ENCODE results near the gene PLCB4.

Gene PLCB4

GRCh38 chr20:9102456-9102855, 33.6 kb downstream of the PLCB4 start:
- H3K9ac ChIP-seq (ENCODE audit: low read depth, low read length), result no peak overlapping the region
- H3K9me3 ChIP-seq (ENCODE audit: control insufficient read depth, insufficient read depth, low read length), result no peaks in the 10 kb centered on the region
- no peak overlapping the region for H3K27ac ChIP-seq (ENCODE audit: low read depth, low read length)
- H3K36me3 ChIP-seq (ENCODE audit: control insufficient read depth, insufficient read depth, low read length), result no peaks in the 10 kb centered on the region
- no peaks in the 10 kb centered on the region for H3K4me1 ChIP-seq (ENCODE audit: control insufficient read depth, insufficient read depth, low read length)
- H3K4me3 ChIP-seq (ENCODE audit: low read depth, low read length), result no peak overlapping the region
- H3K27me3 ChIP-seq (ENCODE audit: control insufficient read depth, insufficient read depth, low read length), result no peaks in the 10 kb centered on the region

- H3K4me3 ChIP-seq (ENCODE audit: low read depth, low read length), result no peak overlapping the region
- no peaks in the 10 kb centered on the region for H3K9me3 ChIP-seq (ENCODE audit: control insufficient read depth, insufficient read depth, low read length)
- H3K9ac ChIP-seq (ENCODE audit: low read depth, low read length), result no peak overlapping the region
- no peaks in the 10 kb centered on the region for H3K27me3 ChIP-seq (ENCODE audit: control insufficient read depth, insufficient read depth, low read length)
- no peaks in the 10 kb centered on the region for H3K4me1 ChIP-seq (ENCODE audit: control insufficient read depth, insufficient read depth, low read length)
- no peak overlapping the region for H3K27ac ChIP-seq (ENCODE audit: low read depth, low read length)
- no peaks in the 10 kb centered on the region for H3K36me3 ChIP-seq (ENCODE audit: control insufficient read depth, insufficient read depth, low read length)
These were observed 35.1 kb downstream of the PLCB4 start for GRCh38 chr20:9103955-9104354.

- Histone ChIP-seq H3K36me3 (ENCODE audit: control insufficient read depth, insufficient read depth, low read length) (no peaks in the 10 kb centered on the region), H3K9ac (ENCODE audit: low read depth, low read length) (no peak overlapping the region), H3K27me3 (ENCODE audit: control insufficient read depth, insufficient read depth, low read length) (no peaks in the 10 kb centered on the region), H3K4me3 (ENCODE audit: low read depth, low read length) (no peak overlapping the region), H3K9me3 (ENCODE audit: control insufficient read depth, insufficient read depth, low read length) (no peaks in the 10 kb centered on the region), H3K27ac (ENCODE audit: low read depth, low read length) (no peak overlapping the region), H3K4me1 (ENCODE audit: control insufficient read depth, insufficient read depth, low read length) (no peaks in the 10 kb centered on the region)
These were observed 39.4 kb downstream of the PLCB4 start for GRCh38 chr20:9108260-9108659.

- Histone ChIP-seq H3K9me3 (ENCODE audit: control insufficient read depth, insufficient read depth, low read length) (no peaks in the 10 kb centered on the region), H3K4me1 (ENCODE audit: control insufficient read depth, insufficient read depth, low read length) (0 out of 2 replicates have a peak, but pooled peaks cover 4% of the 10 kb centered on the region), H3K36me3 (ENCODE audit: control insufficient read depth, insufficient read depth, low read length) (no peaks in the 10 kb centered on the region), H3K4me3 (ENCODE audit: low read depth, low read length) (no peak overlapping the region), H3K27me3 (ENCODE audit: control insufficient read depth, insufficient read depth, low read length) (no peaks in the 10 kb centered on the region), H3K27ac (ENCODE audit: low read depth, low read length) (no peak overlapping the region), H3K9ac (ENCODE audit: low read depth, low read length) (no peak overlapping the region)
These were observed 40.7 kb downstream of the PLCB4 start for GRCh38 chr20:9109566-9109965.

GRCh38 chr20:9110365-9110764, 41.5 kb downstream of the PLCB4 start:
- Histone ChIP-seq H3K4me3 (ENCODE audit: low read depth, low read length) (no peak overlapping the region), H3K4me1 (ENCODE audit: control insufficient read depth, insufficient read depth, low read length) (0 out of 2 replicates have a peak, but pooled peaks cover 5% of the 10 kb centered on the region), H3K9ac (ENCODE audit: low read depth, low read length) (no peak overlapping the region), H3K36me3 (ENCODE audit: control insufficient read depth, insufficient read depth, low read length) (no peaks in the 10 kb centered on the region), H3K27ac (ENCODE audit: low read depth, low read length) (no peak overlapping the region), H3K27me3 (ENCODE audit: control insufficient read depth, insufficient read depth, low read length) (no peaks in the 10 kb centered on the region), H3K9me3 (ENCODE audit: control insufficient read depth, insufficient read depth, low read length) (no peaks in the 10 kb centered on the region)

- H3K9ac ChIP-seq (ENCODE audit: low read depth, low read length), result no peak overlapping the region
- H3K27me3 ChIP-seq (ENCODE audit: control insufficient read depth, insufficient read depth, low read length), result no peaks in the 10 kb centered on the region
- H3K4me1 ChIP-seq (ENCODE audit: control insufficient read depth, insufficient read depth, low read length), result 0 out of 2 replicates have a peak, but pooled peaks cover 5% of the 10 kb centered on the region
- H3K36me3 ChIP-seq (ENCODE audit: control insufficient read depth, insufficient read depth, low read length), result no peaks in the 10 kb centered on the region
- H3K9me3 ChIP-seq (ENCODE audit: control insufficient read depth, insufficient read depth, low read length), result no peaks in the 10 kb centered on the region
- no peak overlapping the region for H3K27ac ChIP-seq (ENCODE audit: low read depth, low read length)
- H3K4me3 ChIP-seq (ENCODE audit: low read depth, low read length), result no peak overlapping the region
These were observed 42.1 kb downstream of the PLCB4 start for GRCh38 chr20:9110916-9111432.

GRCh38 chr20:9112541-9113515, 43.9 kb downstream of the PLCB4 start:
- no peaks in the 10 kb centered on the region for H3K9me3 ChIP-seq (ENCODE audit: control insufficient read depth, insufficient read depth, low read length)
- H3K36me3 ChIP-seq (ENCODE audit: control insufficient read depth, insufficient read depth, low read length), result no peaks in the 10 kb centered on the region
- no peak overlapping the region for H3K9ac ChIP-seq (ENCODE audit: low read depth, low read length)
- 0 out of 2 replicates have a peak, but pooled peaks cover 5% of the 10 kb centered on the region for H3K4me1 ChIP-seq (ENCODE audit: control insufficient read depth, insufficient read depth, low read length)
- H3K27me3 ChIP-seq (ENCODE audit: control insufficient read depth, insufficient read depth, low read length), result no peaks in the 10 kb centered on the region
- H3K27ac ChIP-seq (ENCODE audit: low read depth, low read length), result no peak overlapping the region
- H3K4me3 ChIP-seq (ENCODE audit: low read depth, low read length), result no peak overlapping the region

GRCh38 chr20:9114709-9115108, 45.8 kb downstream of the PLCB4 start:
- Histone ChIP-seq H3K27me3 (ENCODE audit: control insufficient read depth, insufficient read depth, low read length) (no peaks in the 10 kb centered on the region), H3K4me3 (ENCODE audit: low read depth, low read length) (no peak overlapping the region), H3K4me1 (ENCODE audit: control insufficient read depth, insufficient read depth, low read length) (0 out of 2 replicates have a peak, but pooled peaks cover 5% of the 10 kb centered on the region), H3K9ac (ENCODE audit: low read depth, low read length) (no peak overlapping the region), H3K36me3 (ENCODE audit: control insufficient read depth, insufficient read depth, low read length) (no peaks in the 10 kb centered on the region), H3K27ac (ENCODE audit: low read depth, low read length) (no peak overlapping the region), H3K9me3 (ENCODE audit: control insufficient read depth, insufficient read depth, low read length) (no peaks in the 10 kb centered on the region)

- Histone ChIP-seq H3K4me1 (ENCODE audit: control insufficient read depth, insufficient read depth, low read length) (0 out of 2 replicates have a peak, but pooled peaks cover 5% of the 10 kb centered on the region), H3K9me3 (ENCODE audit: control insufficient read depth, insufficient read depth, low read length) (no peaks in the 10 kb centered on the region), H3K36me3 (ENCODE audit: control insufficient read depth, insufficient read depth, low read length) (no peaks in the 10 kb centered on the region), H3K27ac (ENCODE audit: low read depth, low read length) (no peak overlapping the region), H3K27me3 (ENCODE audit: control insufficient read depth, insufficient read depth, low read length) (no peaks in the 10 kb centered on the region), H3K9ac (ENCODE audit: low read depth, low read length) (no peak overlapping the region), H3K4me3 (ENCODE audit: low read depth, low read length) (no peak overlapping the region)
These were observed 48.7 kb downstream of the PLCB4 start for GRCh38 chr20:9117548-9117947.

- Histone ChIP-seq H3K27me3 (ENCODE audit: control insufficient read depth, insufficient read depth, low read length) (no peaks in the 10 kb centered on the region), H3K27ac (ENCODE audit: low read depth, low read length) (no peak overlapping the region), H3K9me3 (ENCODE audit: control insufficient read depth, insufficient read depth, low read length) (no peaks in the 10 kb centered on the region), H3K9ac (ENCODE audit: low read depth, low read length) (no peak overlapping the region), H3K4me1 (ENCODE audit: control insufficient read depth, insufficient read depth, low read length) (no peaks in the 10 kb centered on the region), H3K4me3 (ENCODE audit: low read depth, low read length) (no peak overlapping the region), H3K36me3 (ENCODE audit: control insufficient read depth, insufficient read depth, low read length) (no peaks in the 10 kb centered on the region)
These were observed 50.9 kb downstream of the PLCB4 start for GRCh38 chr20:9119776-9120175.

GRCh38 chr20:9121211-9121610, 52.3 kb downstream of the PLCB4 start:
- Histone ChIP-seq H3K27me3 (ENCODE audit: control insufficient read depth, insufficient read depth, low read length) (no peaks in the 10 kb centered on the region), H3K27ac (ENCODE audit: low read depth, low read length) (no peak overlapping the region), H3K36me3 (ENCODE audit: control insufficient read depth, insufficient read depth, low read length) (no peaks in the 10 kb centered on the region), H3K4me1 (ENCODE audit: control insufficient read depth, insufficient read depth, low read length) (no peaks in the 10 kb centered on the region), H3K4me3 (ENCODE audit: low read depth, low read length) (no peak overlapping the region), H3K9ac (ENCODE audit: low read depth, low read length) (no peak overlapping the region), H3K9me3 (ENCODE audit: control insufficient read depth, insufficient read depth, low read length) (no peaks in the 10 kb centered on the region)

Data from HUES48 (cell line).